Trophoblast cell (in vitro differentiated cells and primary cell): Measurements from ENCODE around the gene LRRTM2.

Experiments
- DNase-seq, 2 donors: peaks; one replicate each; pipeline ENCODE4 v3.0.0-alpha.2; 2016
- H2AFZ ChIP-seq: 2 replicates; pipeline ENCODE4 v1.6.1; 2013; ENCODE audit warnings: low read length, moderate library complexity, mild to moderate bottlenecking; ENCODE audit not compliant: insufficient read depth, poor library complexity
- H2AK5ac ChIP-seq: 2 replicates; pipeline ENCODE4 v1.6.1; 2013; ENCODE audit warnings: mild to moderate bottlenecking, low read length
- H2BK120ac ChIP-seq: 2 replicates; pipeline ENCODE4 v1.6.1; 2013; ENCODE audit warnings: low read length, mild to moderate bottlenecking, moderate library complexity; ENCODE audit not compliant: insufficient read depth, poor library complexity
- H2BK12ac ChIP-seq: 2 replicates; pipeline ENCODE4 v1.6.1; 2013; ENCODE audit warnings: mild to moderate bottlenecking, low read length, moderate library complexity
- H2BK5ac ChIP-seq: 2 replicates; pipeline ENCODE4 v1.6.1; 2013; ENCODE audit warnings: low read length, low read depth, moderate library complexity, mild to moderate bottlenecking; ENCODE audit not compliant: poor library complexity
- H3K14ac ChIP-seq: 2 replicates; pipeline ENCODE4 v1.6.1; 2013; ENCODE audit warnings: mild to moderate bottlenecking, low read length
- H3K18ac ChIP-seq: 2 replicates; pipeline ENCODE4 v1.6.1; 2013; ENCODE audit warnings: mild to moderate bottlenecking, low read length
- H3K23ac ChIP-seq: 2 replicates; pipeline ENCODE4 v1.6.1; 2013; ENCODE audit warnings: low read length
- H3K27ac ChIP-seq: 2 replicates; pipeline ENCODE4 v1.5.1; 2013; ENCODE audit warnings: low read depth, mild to moderate bottlenecking, inconsistent platforms, low read length, moderate library complexity
- H3K27me3 ChIP-seq: 2 replicates; pipeline ENCODE4 v1.6.1; 2013; ENCODE audit warnings: inconsistent platforms, mild to moderate bottlenecking, low read length, moderate library complexity; ENCODE audit not compliant: insufficient read depth
- H3K36me3 ChIP-seq, 2 experiments: 1 replicate in 1 of 2; 2 replicates in 1 of 2; pipeline ENCODE4 v1.6.1; 2013; ENCODE audit warnings: low read length in 2 of 2, mild to moderate bottlenecking in 2 of 2, moderate library complexity in 1 of 2; ENCODE audit not compliant: insufficient read depth in 2 of 2, control insufficient read depth in 1 of 2
- H3K4ac ChIP-seq: 2 replicates; pipeline ENCODE4 v1.6.1; 2013; ENCODE audit warnings: low read depth, mild to moderate bottlenecking, low read length, moderate library complexity
- H3K4me1 ChIP-seq, 2 experiments: 1 replicate in 1 of 2; 2 replicates in 1 of 2; pipeline ENCODE4 v1.6.1; 2013; ENCODE audit warnings: low read length in 2 of 2, mild to moderate bottlenecking in 2 of 2, moderate library complexity in 1 of 2; ENCODE audit not compliant: insufficient read depth in 2 of 2, control insufficient read depth in 1 of 2
- H3K4me2 ChIP-seq: 2 replicates; pipeline ENCODE4 v1.6.1; 2013; ENCODE audit warnings: inconsistent platforms, mild to moderate bottlenecking, low read length, moderate library complexity
- H3K4me3 ChIP-seq: 2 replicates; pipeline ENCODE4 v1.5.1; 2013; ENCODE audit warnings: mild to moderate bottlenecking, low read depth, low read length, inconsistent platforms
- H3K79me1 ChIP-seq: one replicate; pipeline ENCODE4 v1.6.1; 2013; ENCODE audit warnings: low read length
- H3K79me2 ChIP-seq: 2 replicates; pipeline ENCODE4 v1.6.1; 2013; ENCODE audit warnings: low read length, mild to moderate bottlenecking; ENCODE audit not compliant: control insufficient read depth, insufficient read depth, poor library complexity
- H3K9ac ChIP-seq: 2 replicates; pipeline ENCODE4 v1.6.1; 2013; ENCODE audit warnings: mild to moderate bottlenecking, low read length
- H3K9me3 ChIP-seq: 2 replicates; pipeline ENCODE4 v1.6.1; 2013; ENCODE audit warnings: low read depth, mild to moderate bottlenecking, control low read depth, inconsistent platforms, low read length; ENCODE audit not compliant: insufficient read depth
- H4K12ac ChIP-seq: 2 replicates; pipeline ENCODE4 v1.6.1; 2013; ENCODE audit warnings: low read depth, mild to moderate bottlenecking, low read length, moderate library complexity
- H4K8ac ChIP-seq: 2 replicates; pipeline ENCODE4 v1.6.1; 2013; ENCODE audit warnings: low read depth, mild to moderate bottlenecking, low read length, moderate library complexity
- H4K91ac ChIP-seq: one replicate; pipeline ENCODE4 v1.6.1; 2013; ENCODE audit warnings: low read depth, mild to moderate bottlenecking, low read length, moderate library complexity
- WGBS: extraction: QIAGEN DNeasy Blood & Tissue Kit; methylation state at CpG from one replicate; pipeline ENCODE4 v1.1.7; 2013; ENCODE audit warnings: missing lambda C conversion rate; ENCODE audit not compliant: insufficient read length, insufficient coverage; ENCODE audit errors: extremely low coverage; 5-methylcytosine and 5-hydroxymethylcytosine counted together

Gene LRRTM2

GRCh38 chr5:138918686-138919085 is 43.6 kb upstream of the LRRTM2 start:
- Histone ChIP-seq H3K4me3 (no peak overlapping the region), H3K27me3 (no peaks in the 10 kb centered on the region), H2BK5ac (no peak overlapping the region), H3K9ac (no peak overlapping the region), H4K91ac (no peak overlapping the region), H2BK12ac (no peak overlapping the region), H3K4me2 (no peak overlapping the region), H3K36me3 (peaks cover 12 to 18% of the 10 kb centered on the region in 2 experiments), H3K4me1 (no peaks in the 10 kb centered on the region), H3K18ac (no peak overlapping the region), H3K79me1 (no peaks in the 10 kb centered on the region), H3K4ac (no peak overlapping the region), H2BK120ac (no peak overlapping the region), H3K79me2 (no peaks in the 10 kb centered on the region), H3K9me3 (no peaks in the 10 kb centered on the region), H4K8ac (no peak overlapping the region), H4K12ac (no peak overlapping the region), H3K27ac (no peak overlapping the region), H2AFZ (no peak overlapping the region), H3K14ac (no peak overlapping the region), H2AK5ac (no peak overlapping the region), H3K23ac (no peak overlapping the region)
- no CpG with 5 or more reads among the region's 4 CpGs for WGBS
- DNase-seq, result no peak

- Histone ChIP-seq H3K27ac (no peak overlapping the region), H3K4me3 (no peak overlapping the region), H3K79me2 (no peaks in the 10 kb centered on the region), H3K27me3 (no peaks in the 10 kb centered on the region), H4K8ac (no peak overlapping the region), H4K91ac (no peak overlapping the region), H2BK120ac (no peak overlapping the region), H2AFZ (no peak overlapping the region), H3K9me3 (no peaks in the 10 kb centered on the region), H4K12ac (no peak overlapping the region), H3K4ac (no peak overlapping the region), H2BK12ac (no peak overlapping the region), H3K9ac (no peak overlapping the region), H3K4me2 (no peak overlapping the region), H3K18ac (no peak overlapping the region), H3K14ac (no peak overlapping the region), H2BK5ac (no peak overlapping the region), H3K23ac (no peak overlapping the region), H2AK5ac (no peak overlapping the region), H3K4me1 (no peaks in the 10 kb centered on the region), H3K36me3 (peaks cover 12 to 15% of the 10 kb centered on the region in 2 experiments), H3K79me1 (no peaks in the 10 kb centered on the region)
- DNase-seq, result no peak
- no CpG with 5 or more reads among the region's 3 CpGs for WGBS
These were observed 39.2 kb upstream of the LRRTM2 start for GRCh38 chr5:138914338-138914737.

- Histone ChIP-seq H4K8ac (no peak overlapping the region), H3K27ac (no peak overlapping the region), H3K79me2 (no peaks in the 10 kb centered on the region), H3K18ac (no peak overlapping the region), H3K36me3 (peaks cover 11 to 13% of the 10 kb centered on the region in 2 experiments), H3K4ac (no peak overlapping the region), H4K12ac (no peak overlapping the region), H3K27me3 (no peaks in the 10 kb centered on the region), H2AK5ac (no peak overlapping the region), H3K79me1 (no peaks in the 10 kb centered on the region), H2BK5ac (no peak overlapping the region), H3K4me1 (no peaks in the 10 kb centered on the region), H3K23ac (no peak overlapping the region), H2BK120ac (no peak overlapping the region), H2AFZ (no peak overlapping the region), H3K9ac (no peak overlapping the region), H3K4me2 (no peak overlapping the region), H2BK12ac (no peak overlapping the region), H3K14ac (no peak overlapping the region), H3K9me3 (no peaks in the 10 kb centered on the region), H4K91ac (no peak overlapping the region), H3K4me3 (no peak overlapping the region)
- no CpG with 5 or more reads among the region's 3 CpGs for WGBS
- no peak for DNase-seq
These were observed 38.6 kb upstream of the LRRTM2 start for GRCh38 chr5:138913773-138914172.

- H3K27me3 ChIP-seq, result no peaks in the 10 kb centered on the region
- WGBS, result no CpG with 5 or more reads among the region's 4 CpGs
- no peak for DNase-seq
These were observed 37.0 kb upstream of the LRRTM2 start for GRCh38 chr5:138912093-138912492.

More at GRCh38 chr5:138912093-138912492, 37.0 kb upstream of the LRRTM2 start:
- H3K4ac ChIP-seq, result no peak overlapping the region
- H3K4me1 ChIP-seq, result no peaks in the 10 kb centered on the region
- peaks cover 13 to 14% of the 10 kb centered on the region in 2 experiments for H3K36me3 ChIP-seq
- no peak overlapping the region for H3K14ac ChIP-seq
- H3K23ac ChIP-seq, result no peak overlapping the region
- no peak overlapping the region for H3K4me2 ChIP-seq
- no peaks in the 10 kb centered on the region for H3K79me1 ChIP-seq
- H2AK5ac ChIP-seq, result no peak overlapping the region
- no peak overlapping the region for H4K12ac ChIP-seq
- H3K27ac ChIP-seq, result no peak overlapping the region
- H3K18ac ChIP-seq, result no peak overlapping the region
- H4K8ac ChIP-seq, result no peak overlapping the region
- no peak overlapping the region for H2BK120ac ChIP-seq
- H3K4me3 ChIP-seq, result no peak overlapping the region
- no peak overlapping the region for H2BK12ac ChIP-seq
- no peak overlapping the region for H4K91ac ChIP-seq
- no peak overlapping the region for H3K9ac ChIP-seq
- no peak overlapping the region for H2AFZ ChIP-seq
- no peaks in the 10 kb centered on the region for H3K9me3 ChIP-seq
- H2BK5ac ChIP-seq, result no peak overlapping the region
- H3K79me2 ChIP-seq, result no peaks in the 10 kb centered on the region
